Glomerular endothelial cell (primary cell): ENCODE data around the gene KDR. TPM values are rescaled to one million over a fixed set of nuclear protein-coding genes. Genes with fewer than 3 reads are reported as not detected.

Experiments used
- DNase-seq: peaks from one replicate; pipeline ENCODE4 v3.0.0-alpha.2; 2011; ENCODE audit warnings: low read depth, low spot score; ENCODE audit errors: extremely low read depth
- total RNA-seq: library from RNA; depleted of rRNA; stranded (reverse); fragments of >200 nt; gene quantifications from 2 replicates; pipeline ENCODE4 v1.2.3, GENCODE V29; 2015

KDR gene
- total RNA-seq, 1 donor from 2014 or later = 496 TPM

- no peak for DNase-seq
Measured at GRCh38 chr4:55031158-55031557, 94.2 kb downstream of the KDR start.

DNA sequence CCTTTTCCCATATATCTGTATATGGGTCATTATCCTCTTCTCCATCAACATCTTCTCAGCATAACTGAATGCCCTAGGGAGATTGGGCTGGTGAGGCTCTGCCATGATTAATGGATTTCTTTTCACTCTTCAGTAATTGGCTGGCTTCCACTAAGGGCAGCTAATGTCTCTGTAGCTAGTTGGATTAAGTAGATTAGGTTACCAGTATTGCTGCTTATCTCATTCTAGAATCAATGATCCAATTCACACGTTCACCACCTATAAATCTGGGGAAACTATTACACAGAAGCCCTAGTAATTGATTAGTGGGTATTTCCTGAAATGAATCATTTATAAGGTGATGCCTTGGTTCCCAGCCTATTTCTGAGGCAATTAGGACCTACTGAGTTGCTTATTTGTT lies 94.8 kb downstream of the KDR start:
- DNase-seq = no peak

DNA sequence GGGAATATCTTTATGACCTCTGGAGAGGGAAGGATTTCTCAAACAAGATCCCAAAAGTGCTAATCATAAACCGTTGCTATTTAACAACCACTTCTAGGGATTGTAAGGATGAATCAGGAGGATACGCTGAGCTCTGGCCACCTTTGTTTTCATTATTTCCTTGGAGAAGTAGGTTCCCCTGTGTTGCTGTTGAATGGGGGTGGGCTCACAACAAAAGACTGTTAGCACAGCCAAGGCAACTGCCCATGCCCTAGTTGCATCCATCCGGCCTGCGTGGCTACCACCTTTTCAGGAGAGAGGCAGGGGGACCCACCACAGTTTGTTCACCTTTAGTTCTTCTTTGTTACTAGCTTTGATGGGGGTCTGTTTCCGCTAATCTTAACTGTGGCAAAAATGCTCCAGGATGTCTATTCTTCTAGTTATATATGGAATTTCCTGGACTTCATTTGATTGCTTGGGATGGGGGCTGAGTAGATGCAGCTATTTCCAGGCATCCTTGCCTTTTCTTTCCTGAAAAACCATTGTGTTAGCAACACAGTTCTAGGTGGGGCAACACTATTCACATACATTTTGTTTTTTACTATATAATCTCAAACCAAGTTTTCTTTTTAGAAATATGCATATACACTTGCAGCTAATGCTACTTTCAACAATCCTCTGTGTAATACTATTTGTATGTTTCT lies 95.4 kb downstream of the KDR start:
- DNase-seq = no peak

DNA sequence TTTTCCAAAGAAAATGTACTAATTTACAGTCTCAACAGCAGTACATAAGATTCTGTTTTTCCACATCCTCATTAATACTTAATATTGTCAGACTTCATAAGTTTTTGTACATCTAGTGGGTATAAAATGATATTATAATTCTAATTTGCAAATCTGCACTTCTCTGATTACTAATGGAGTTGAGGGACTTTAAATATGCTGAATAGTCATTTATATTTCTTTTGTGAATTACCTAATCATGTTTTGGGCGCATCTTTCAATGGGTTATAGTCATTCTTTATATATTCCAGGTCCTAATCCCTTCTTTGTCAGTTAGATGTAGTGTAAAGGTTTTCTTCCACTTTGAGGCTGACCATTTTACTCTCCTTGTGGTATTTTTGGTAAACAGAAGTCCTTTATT lies 96.1 kb downstream of the KDR start:
- DNase-seq = no peak

Other genes starting within 250 kb of the KDR start
- 16.9 and 18.6 TPM in 2 replicates for gene SRD5A3, start 220.6 kb upstream of the KDR start, total RNA-seq